GM10248 (cell line): ENCODE measurements around the gene HOXC6.
"Not testable (repeated sequence)": the region's sequence is repeated elsewhere in the genome, so short reads cannot be mapped to it uniquely, and the experiment has no call there.

ENCODE experiments used
- CTCF ChIA-PET: fragments of 300-600 bp; sonication (Branson Sonifier 250); formaldehyde crosslinking; extraction: SDS; loops from one replicate; lab custom pipeline; 2021; ENCODE audit warnings: antibody characterized with exemption; lab: Yijun Ruan, JAX
- POLR2A ChIA-PET: fragments of 350-650 bp; sonication (Branson Sonifier 250); formaldehyde crosslinking; extraction: SDS; loops from one replicate; lab custom pipeline; 2020; ENCODE audit warnings: antibody characterized with exemption; lab: Yijun Ruan, JAX
- DNase-seq: peaks from one replicate; pipeline ENCODE4 v3.0.0; 2012; ENCODE audit errors: extremely low spot score
- CTCF ChIP-seq: IDR thresholded peaks from 2 replicates; pipeline ENCODE4 v1.5.1; 2012; ENCODE audit warnings: mild to moderate bottlenecking, low read depth; ENCODE audit errors: extremely low read depth, missing control alignments, control extremely low read depth

The HOXC6 gene

GRCh38 chr12:54074308-54074707 lies 46.1 kb downstream of the HOXC6 start:
- DNase-seq = no peak
- ChIA-PET POLR2A (no interaction called here), CTCF (no interaction called here)
- no peak for TF ChIP-seq CTCF

- no peak for DNase-seq
- ChIA-PET CTCF (interaction anchor here (1.0 to 1.7 kb wide), 3 partner anchors 117 to 139 kb away, joined by 3 to 4 read pairs (median 4); no protein-coding TSS in a partner anchor), POLR2A (no interaction called here)
- no peak for TF ChIP-seq CTCF
Observed at GRCh38 chr12:54075409-54075808, 47.2 kb downstream of the HOXC6 start.

GRCh38 chr12:54075974-54076373 lies 47.7 kb downstream of the HOXC6 start:
- no peak for TF ChIP-seq CTCF
- DNase-seq = no peak
- ChIA-PET CTCF (interaction anchor here (1.0 to 1.7 kb wide), 5 partner anchors 11 to 139 kb away, joined by 3 to 4 read pairs (median 3); partner anchors contain the start of gene HOXC5), POLR2A (no interaction called here)

GRCh38 chr12:54077843-54078242 lies 49.6 kb downstream of the HOXC6 start:
- CTCF ChIA-PET, POLR2A ChIA-PET, DNase-seq: not testable (repeated sequence)

GRCh38 chr12:54079115-54079514 lies 50.9 kb downstream of the HOXC6 start:
- CTCF ChIA-PET, POLR2A ChIA-PET, DNase-seq: not testable (repeated sequence)
